HEK293 (cell line): ENCODE data around the gene NOL4L.

Experiments used
- CTCF ChIA-PET: fragments of 350-600 bp; formaldehyde crosslinking; extraction: SDS; loops from one replicate; lab custom pipeline; 2021; ENCODE audit warnings: antibody characterized with exemption; lab: Yijun Ruan, JAX
- POLR2A ChIA-PET: fragments of 300-600 bp; formaldehyde crosslinking; extraction: SDS; loops from one replicate; lab custom pipeline; 2020; ENCODE audit warnings: antibody characterized with exemption, inconsistent platforms; lab: Yijun Ruan, JAX
- H3K27ac ChIP-seq: fragments of 200-500 bp; sonication (Bioruptor generic); 2 replicates; pipeline ENCODE4 v1.5.1; 2014; ENCODE audit warnings: low read depth, low read length, control low read depth, inconsistent platforms; ENCODE audit errors: extremely low read depth
- H3K36me3 ChIP-seq, 2 experiments: fragments of 200-500 bp in 1 of 2; sonication (Bioruptor generic) in 1 of 2; 1 replicate in 1 of 2; 2 replicates in 1 of 2; pipeline ENCODE4 v1.5.1; 2014 to 2017; ENCODE audit warnings: inconsistent platforms in 2 of 2, low read length in 2 of 2; ENCODE audit not compliant: control insufficient read depth in 2 of 2, insufficient read depth in 1 of 2
- H3K4me1 ChIP-seq: fragments of 200-500 bp; sonication (Bioruptor generic); 2 replicates; pipeline ENCODE4 v1.5.1; 2014; ENCODE audit warnings: mild to moderate bottlenecking, low read length, inconsistent platforms; ENCODE audit not compliant: control insufficient read depth, insufficient read depth
- H3K4me3 ChIP-seq: 2 replicates; pipeline ENCODE4 v1.5.1; 2011; ENCODE audit warnings: low read depth, mild to moderate bottlenecking, control low read depth, low read length, moderate library complexity
- H3K9me3 ChIP-seq: fragments of 200-500 bp; sonication (Bioruptor generic); 2 replicates; pipeline ENCODE4 v1.5.1; 2014; ENCODE audit warnings: low read depth, low read length, inconsistent platforms; ENCODE audit not compliant: control insufficient read depth, insufficient read depth
- BCL11B ChIP-seq: fragments of 450-650 bp; formaldehyde crosslinking; IDR thresholded peaks from 2 replicates; pipeline ENCODE4 v1.5.1; 2016; ENCODE audit warnings: low read depth, missing biosample characterization, missing genetic modification characterization
- GLIS2 ChIP-seq: fragments of 450-650 bp; formaldehyde crosslinking; IDR thresholded peaks from 2 replicates; pipeline ENCODE4 v1.5.1; 2016; ENCODE audit warnings: missing biosample characterization, missing genetic modification characterization
- MYNN ChIP-seq: fragments of 450-650 bp; formaldehyde crosslinking; IDR thresholded peaks from 2 replicates; pipeline ENCODE4 v1.5.1; 2016; ENCODE audit warnings: missing biosample characterization, missing genetic modification characterization, borderline replicate concordance
- PATZ1 ChIP-seq: fragments of 450-650 bp; formaldehyde crosslinking; IDR thresholded peaks from 2 replicates; pipeline ENCODE4 v1.5.1; 2016; ENCODE audit warnings: missing biosample characterization, missing genetic modification characterization
- SCRT2 ChIP-seq: fragments of 450-650 bp; formaldehyde crosslinking; IDR thresholded peaks from 2 replicates; pipeline ENCODE4 v1.5.1; 2016; ENCODE audit warnings: missing biosample characterization, missing genetic modification characterization
- TRIM28 ChIP-seq: IDR thresholded peaks from 2 replicates; pipeline ENCODE4 v1.6.1; 2011; ENCODE audit warnings: low read length, control low read depth, borderline replicate concordance
- WT1 ChIP-seq: fragments of 450-650 bp; formaldehyde crosslinking; IDR thresholded peaks from 2 replicates; pipeline ENCODE4 v1.5.1; 2016; ENCODE audit warnings: missing biosample characterization, missing genetic modification characterization
- ZBTB48 ChIP-seq: fragments of 450-650 bp; formaldehyde crosslinking; IDR thresholded peaks from 2 replicates; pipeline ENCODE4 v1.5.1; 2016; ENCODE audit warnings: missing biosample characterization, missing genetic modification characterization
- ZEB2 ChIP-seq: fragments of 450-650 bp; formaldehyde crosslinking; IDR thresholded peaks from 2 replicates; pipeline ENCODE4 v1.5.1; 2016; ENCODE audit warnings: missing biosample characterization, missing genetic modification characterization
- ZFHX2 ChIP-seq: fragments of 450-650 bp; formaldehyde crosslinking; conservative IDR thresholded peaks from 2 replicates; pipeline ENCODE4 v1.5.1; 2016; ENCODE audit warnings: missing biosample characterization, missing genetic modification characterization
- ZNF114 ChIP-seq: fragments of 450-650 bp; formaldehyde crosslinking; IDR thresholded peaks from 2 replicates; pipeline ENCODE4 v1.5.0; 2017; ENCODE audit warnings: missing biosample characterization, missing genetic modification characterization
- ZNF169 ChIP-seq: fragments of 450-650 bp; formaldehyde crosslinking; IDR thresholded peaks from 2 replicates; pipeline ENCODE4 v1.5.1; 2016; ENCODE audit warnings: missing biosample characterization, missing genetic modification characterization
- ZNF184 ChIP-seq: fragments of 450-650 bp; IDR thresholded peaks from 2 replicates; pipeline ENCODE4 v1.5.1; 2018; ENCODE audit warnings: missing biosample characterization, mild to moderate bottlenecking, missing genetic modification characterization
- ZNF239 ChIP-seq: fragments of 450-650 bp; formaldehyde crosslinking; IDR thresholded peaks from 2 replicates; pipeline ENCODE4 v1.5.1; 2016; ENCODE audit warnings: missing biosample characterization, missing genetic modification characterization
- ZNF248 ChIP-seq: fragments of 450-650 bp; formaldehyde crosslinking; IDR thresholded peaks from 2 replicates; pipeline ENCODE4 v1.5.1; 2017; ENCODE audit warnings: missing biosample characterization, missing genetic modification characterization
- ZNF280D ChIP-seq: fragments of 450-650 bp; formaldehyde crosslinking; IDR thresholded peaks from 2 replicates; pipeline ENCODE4 v1.5.1; 2016; ENCODE audit warnings: missing biosample characterization, missing genetic modification characterization
- ZNF341 ChIP-seq: fragments of 450-650 bp; formaldehyde crosslinking; IDR thresholded peaks from 2 replicates; pipeline ENCODE4; 2016; ENCODE audit warnings: low read depth, missing biosample characterization, missing genetic modification characterization
- ZNF423 ChIP-seq: fragments of 450-650 bp; formaldehyde crosslinking; IDR thresholded peaks from 2 replicates; pipeline ENCODE4 v1.5.1; 2016; ENCODE audit warnings: missing biosample characterization, missing genetic modification characterization
- ZNF600 ChIP-seq: fragments of 450-650 bp; formaldehyde crosslinking; IDR thresholded peaks from 2 replicates; pipeline ENCODE4 v1.5.1; 2016; ENCODE audit warnings: missing biosample characterization, missing genetic modification characterization
- ZNF76 ChIP-seq: fragments of 450-650 bp; formaldehyde crosslinking; IDR thresholded peaks from 2 replicates; pipeline ENCODE4; 2016; ENCODE audit warnings: low read depth, missing biosample characterization, missing genetic modification characterization, borderline replicate concordance
- ZNF768 ChIP-seq: fragments of 450-650 bp; formaldehyde crosslinking; IDR thresholded peaks from 2 replicates; pipeline ENCODE4 v1.5.1; 2018; ENCODE audit warnings: missing biosample characterization, mild to moderate bottlenecking, missing genetic modification characterization
- ZNF776 ChIP-seq: fragments of 450-650 bp; formaldehyde crosslinking; IDR thresholded peaks from 2 replicates; pipeline ENCODE4 v1.5.0; 2017; ENCODE audit warnings: missing biosample characterization, missing genetic modification characterization, borderline replicate concordance
- ZSCAN30 ChIP-seq: fragments of 450-650 bp; IDR thresholded peaks from 2 replicates; pipeline ENCODE4 v1.5.1; 2018; ENCODE audit warnings: missing biosample characterization, mild to moderate bottlenecking, missing genetic modification characterization, moderate library complexity
- TF ChIP-seq, protein P1 (sequence below): fragments of 450-650 bp; formaldehyde crosslinking; IDR thresholded peaks from 2 replicates; pipeline ENCODE4 v1.5.1; 2016; ENCODE audit warnings: missing biosample characterization, missing genetic modification characterization
- TF ChIP-seq, protein P2 (sequence below): fragments of 450-650 bp; formaldehyde crosslinking; IDR thresholded peaks from 2 replicates; pipeline ENCODE4 v1.5.1; 2017; ENCODE audit warnings: missing biosample characterization, missing genetic modification characterization
- TF ChIP-seq, protein P3 (sequence below): fragments of 450-650 bp; formaldehyde crosslinking; optimal IDR thresholded peaks from 2 replicates; pipeline ENCODE3; 2016; ENCODE audit warnings: missing biosample characterization, mild to moderate bottlenecking, missing genetic modification characterization

NOL4L gene

GRCh38 chr20:32476684-32477593, 108.2 kb downstream of the NOL4L start:
- no peak overlapping the region for H3K27ac ChIP-seq
- CTCF ChIA-PET: interaction anchor here (1.0 kb wide), 1 partner anchor 176 kb away, joined by 4 read pairs; no protein-coding TSS in a partner anchor

GRCh38 chr20:32474967-32475811, 109.9 kb downstream of the NOL4L start:
- ChIA-PET POLR2A (interaction anchor here (0.6 to 1.4 kb wide), 4 partner anchors 18 to 327 kb away, joined by 3 to 6 read pairs (median 4); partner anchors contain the start of gene ASXL1), CTCF (interaction anchor here (0.5 to 1.0 kb wide), 2 partner anchors 10 to 35 kb away, joined by 3 read pairs; no protein-coding TSS in a partner anchor)
- peaks cover 0 to 24% of the 10 kb centered on the region in 2 experiments; a peak in 1 of 3 replicates for H3K36me3 ChIP-seq
- peak overlapping the region; percentile 40; the same call in 1 of the 2 replicates for H3K27ac ChIP-seq
- H3K4me1 ChIP-seq: peaks cover 12% of the 10 kb centered on the region
- H3K4me3 ChIP-seq: peak overlapping the region; percentile 11
- H3K9me3 ChIP-seq: no peaks in the 10 kb centered on the region
- TF ChIP-seq PATZ1 (tag by site-specific recombination) (no peak), GLIS2 (tag by site-specific recombination) (peak; percentile 92), ZNF76 (tag by site-specific recombination) (no peak), ZNF184 (tag by site-specific recombination) (no peak), MYNN (tag by site-specific recombination) (no peak), ZNF169 (tag by site-specific recombination) (no peak), ZBTB48 (peak; percentile 91), ZNF248 (tag by site-specific recombination) (no peak), ZNF423 (tag by site-specific recombination) (peak; percentile 67; the same call in 1 of the 2 replicates), BCL11B (tag by site-specific recombination) (no peak), ZEB2 (tag by site-specific recombination) (0 out of 2 replicates have a peak, but pooled peaks have one; percentile 20), WT1 (tag by site-specific recombination) (no peak), ZNF776 (no peak), TRIM28 (no peak), ZNF341 (tag by site-specific recombination) (peak; percentile 57), ZSCAN30 (tag by site-specific recombination) (peak; percentile 68; the same call in 1 of the 2 replicates), ZNF600 (tag by site-specific recombination) (no peak), ZNF280D (no peak)
- TF ChIP-seq, protein P1, sequence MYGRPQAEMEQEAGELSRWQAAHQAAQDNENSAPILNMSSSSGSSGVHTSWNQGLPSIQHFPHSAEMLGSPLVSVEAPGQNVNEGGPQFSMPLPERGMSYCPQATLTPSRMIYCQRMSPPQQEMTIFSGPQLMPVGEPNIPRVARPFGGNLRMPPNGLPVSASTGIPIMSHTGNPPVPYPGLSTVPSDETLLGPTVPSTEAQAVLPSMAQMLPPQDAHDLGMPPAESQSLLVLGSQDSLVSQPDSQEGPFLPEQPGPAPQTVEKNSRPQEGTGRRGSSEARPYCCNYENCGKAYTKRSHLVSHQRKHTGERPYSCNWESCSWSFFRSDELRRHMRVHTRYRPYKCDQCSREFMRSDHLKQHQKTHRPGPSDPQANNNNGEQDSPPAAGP: peak; percentile 24; the same call in 1 of the 2 replicates
- TF ChIP-seq, protein P2, sequence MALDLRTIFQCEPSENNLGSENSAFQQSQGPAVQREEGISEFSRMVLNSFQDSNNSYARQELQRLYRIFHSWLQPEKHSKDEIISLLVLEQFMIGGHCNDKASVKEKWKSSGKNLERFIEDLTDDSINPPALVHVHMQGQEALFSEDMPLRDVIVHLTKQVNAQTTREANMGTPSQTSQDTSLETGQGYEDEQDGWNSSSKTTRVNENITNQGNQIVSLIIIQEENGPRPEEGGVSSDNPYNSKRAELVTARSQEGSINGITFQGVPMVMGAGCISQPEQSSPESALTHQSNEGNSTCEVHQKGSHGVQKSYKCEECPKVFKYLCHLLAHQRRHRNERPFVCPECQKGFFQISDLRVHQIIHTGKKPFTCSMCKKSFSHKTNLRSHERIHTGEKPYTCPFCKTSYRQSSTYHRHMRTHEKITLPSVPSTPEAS: no peak
- TF ChIP-seq, protein P3, sequence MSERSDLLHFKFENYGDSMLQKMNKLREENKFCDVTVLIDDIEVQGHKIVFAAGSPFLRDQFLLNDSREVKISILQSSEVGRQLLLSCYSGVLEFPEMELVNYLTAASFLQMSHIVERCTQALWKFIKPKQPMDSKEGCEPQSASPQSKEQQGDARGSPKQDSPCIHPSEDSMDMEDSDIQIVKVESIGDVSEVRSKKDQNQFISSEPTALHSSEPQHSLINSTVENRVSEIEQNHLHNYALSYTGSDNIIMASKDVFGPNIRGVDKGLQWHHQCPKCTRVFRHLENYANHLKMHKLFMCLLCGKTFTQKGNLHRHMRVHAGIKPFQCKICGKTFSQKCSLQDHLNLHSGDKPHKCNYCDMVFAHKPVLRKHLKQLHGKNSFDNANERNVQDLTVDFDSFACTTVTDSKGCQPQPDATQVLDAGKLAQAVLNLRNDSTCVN (tag by site-specific recombination): no peak

More at GRCh38 chr20:32476684-32477593, 108.2 kb downstream of the NOL4L start:
- H3K4me3 ChIP-seq: no peak overlapping the region
- H3K9me3 ChIP-seq: no peaks in the 10 kb centered on the region
- TF ChIP-seq ZNF768 (tag by site-specific recombination) (no peak), ZFHX2 (tag by site-specific recombination) (peak; percentile 30; the same call in 1 of the 2 replicates), ZNF239 (no peak), SCRT2 (tag by site-specific recombination) (peak; percentile 72), ZNF114 (no peak)
- H3K36me3 ChIP-seq: peaks cover 0 to 15% of the 10 kb centered on the region in 2 experiments; a peak in 1 of 3 replicates
- POLR2A ChIA-PET: interaction anchor here (0.6 kb wide), 1 partner anchor 386 kb away, joined by 3 read pairs; no protein-coding TSS in a partner anchor
- peaks cover 15% of the 10 kb centered on the region for H3K4me1 ChIP-seq
